Subcutaneous adipose tissue (tissue), 4 donors: Measurements from ENCODE around the gene OR2C3. TPM values are rescaled to one million over a fixed set of nuclear protein-coding genes. Genes with fewer than 3 reads are reported as not detected.

Experiments
- total RNA-seq, 4 donors: library from RNA; depleted of rRNA; stranded (reverse); fragments of >200 nt; gene quantifications; one replicate each; pipeline ENCODE4 v1.1.0, GENCODE V29; 2016
- TF ChIP-seq, protein P1 (sequence below): fragments of 450-650 bp; IDR thresholded peaks from one replicate; pipeline ENCODE4 v1.5.1; 2016; ENCODE audit warnings: low read depth, mild to moderate bottlenecking, control low read depth, antibody characterized with exemption, moderate library complexity

The OR2C3 gene
- under 1 TPM in 1 of 4 donors, not detected in 3; 0.17 TPM for total RNA-seq

DNA sequence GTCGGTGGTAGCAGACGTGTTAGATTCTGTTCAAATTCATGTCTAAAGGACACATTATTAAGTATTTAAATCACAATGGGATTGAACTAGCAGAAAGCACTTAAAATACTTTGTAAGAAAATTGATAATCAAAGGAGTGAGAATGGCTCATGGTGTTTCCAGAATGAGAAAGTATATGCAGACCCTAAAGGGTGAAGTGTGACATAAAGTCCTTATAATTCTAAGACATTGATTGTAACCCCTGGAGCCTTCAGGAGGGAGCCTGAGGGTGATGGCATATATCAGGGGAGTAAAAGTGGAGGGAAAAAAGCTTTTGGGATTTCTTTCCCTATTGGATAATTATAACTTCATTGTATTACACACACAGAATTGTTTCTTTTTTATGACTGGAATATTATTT, at the start of gene OR2C3:
Gene OR2C3 (minus strand): TSS at position 101 of the 400 bp plus-strand sequence. CDS start 3,929 bp downstream, outside the sequence.
- TF ChIP-seq, protein P1, sequence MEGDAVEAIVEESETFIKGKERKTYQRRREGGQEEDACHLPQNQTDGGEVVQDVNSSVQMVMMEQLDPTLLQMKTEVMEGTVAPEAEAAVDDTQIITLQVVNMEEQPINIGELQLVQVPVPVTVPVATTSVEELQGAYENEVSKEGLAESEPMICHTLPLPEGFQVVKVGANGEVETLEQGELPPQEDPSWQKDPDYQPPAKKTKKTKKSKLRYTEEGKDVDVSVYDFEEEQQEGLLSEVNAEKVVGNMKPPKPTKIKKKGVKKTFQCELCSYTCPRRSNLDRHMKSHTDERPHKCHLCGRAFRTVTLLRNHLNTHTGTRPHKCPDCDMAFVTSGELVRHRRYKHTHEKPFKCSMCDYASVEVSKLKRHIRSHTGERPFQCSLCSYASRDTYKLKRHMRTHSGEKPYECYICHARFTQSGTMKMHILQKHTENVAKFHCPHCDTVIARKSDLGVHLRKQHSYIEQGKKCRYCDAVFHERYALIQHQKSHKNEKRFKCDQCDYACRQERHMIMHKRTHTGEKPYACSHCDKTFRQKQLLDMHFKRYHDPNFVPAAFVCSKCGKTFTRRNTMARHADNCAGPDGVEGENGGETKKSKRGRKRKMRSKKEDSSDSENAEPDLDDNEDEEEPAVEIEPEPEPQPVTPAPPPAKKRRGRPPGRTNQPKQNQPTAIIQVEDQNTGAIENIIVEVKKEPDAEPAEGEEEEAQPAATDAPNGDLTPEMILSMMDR, result no peak

- TF ChIP-seq, protein P1, result no peak
These were observed 42.8 kb upstream of the OR2C3 start for GRCh38 chr1:247578946-247579460.

- TF ChIP-seq, protein P1, result no peak
These were observed 40.3 kb upstream of the OR2C3 start for GRCh38 chr1:247576514-247576913.

GRCh38 chr1:247574664-247575063, 38.4 kb upstream of the OR2C3 start:
- TF ChIP-seq, protein P1, result no peak

DNA sequence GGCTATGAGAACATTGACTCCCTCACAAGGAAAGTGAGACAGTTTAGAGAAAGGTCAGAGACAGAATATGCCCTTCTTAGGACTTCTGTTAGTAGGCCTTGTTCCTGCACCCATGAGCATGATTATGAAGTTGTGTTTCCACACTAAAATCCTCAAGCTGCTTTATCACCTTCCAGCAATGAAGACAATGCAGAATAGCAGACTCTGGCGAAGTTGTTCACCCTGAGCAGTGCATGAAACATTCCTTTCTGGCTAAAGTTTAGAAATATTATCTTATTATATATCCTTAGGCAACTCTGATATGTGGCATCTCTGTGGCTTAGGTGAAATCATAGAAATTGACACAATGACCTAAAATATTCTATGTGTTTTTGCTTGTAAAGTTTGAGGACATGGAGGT, 38.0 kb upstream of the OR2C3 start:
- TF ChIP-seq, protein P1, result no peak

GRCh38 chr1:247562198-247562597, 26.0 kb upstream of the OR2C3 start:
- TF ChIP-seq, protein P1, result no peak

- TF ChIP-seq, protein P1, result no peak
These were observed 25.5 kb upstream of the OR2C3 start for GRCh38 chr1:247561711-247562110.
